ENCODE measurements around the gene FAM186B.

The FAM186B gene

GRCh38 chr12:49557917-49558215 lies 47.6 kb downstream of the FAM186B start:
- POLR2A ChIA-PET, result no interaction called here
- no peak for DNase-seq (ENCODE audit: extremely low spot score)
- peak; percentile 28 for TF ChIP-seq CTCF (IDR thresholded peaks at IDR 0.05; ENCODE audit: control extremely low read depth, extremely low read depth, low read depth, missing control alignments)
- CTCF ChIA-PET, result interaction anchor here (1.2 to 2.1 kb wide), 4 partner anchors 44 to 201 kb away, joined by 3 to 9 read pairs (median 5); no protein-coding TSS in a partner anchor

GRCh38 chr12:49557187-49557916 lies 48.1 kb downstream of the FAM186B start:
- no peak for DNase-seq (ENCODE audit: extremely low spot score)
- no peak for TF ChIP-seq CTCF (IDR thresholded peaks at IDR 0.05; ENCODE audit: control extremely low read depth, extremely low read depth, low read depth, missing control alignments)
- ChIA-PET POLR2A (interaction anchor here (0.6 to 1.2 kb wide), 2 partner anchors 9 to 359 kb away, joined by 4 to 5 read pairs; no protein-coding TSS in a partner anchor), CTCF (interaction anchor here (1.9 to 2.4 kb wide), 2 partner anchors 43 to 200 kb away, joined by 7 to 9 read pairs; no protein-coding TSS in a partner anchor)

GRCh38 chr12:49556391-49557186 lies 48.9 kb downstream of the FAM186B start:
- ChIA-PET CTCF (interaction anchor here (1.2 to 5.4 kb wide), 4 partner anchors 17 to 199 kb away, joined by 3 to 51 read pairs (median 8); no protein-coding TSS in a partner anchor), POLR2A (interaction anchor here (0.6 to 1.2 kb wide), 2 partner anchors 10 to 359 kb away, joined by 4 to 5 read pairs; no protein-coding TSS in a partner anchor)
- TF ChIP-seq CTCF (IDR thresholded peaks at IDR 0.05; ENCODE audit: control extremely low read depth, extremely low read depth, low read depth, missing control alignments), result no peak
- no peak for DNase-seq (ENCODE audit: extremely low spot score)

- TF ChIP-seq CTCF (IDR thresholded peaks at IDR 0.05; ENCODE audit: control extremely low read depth, extremely low read depth, low read depth, missing control alignments), result no peak
- CTCF ChIA-PET, result interaction anchor here (1.1 to 5.4 kb wide), 6 partner anchors 16 to 224 kb away, joined by 3 to 51 read pairs (median 5); no protein-coding TSS in a partner anchor
- POLR2A ChIA-PET, result interaction anchor here (0.7 kb wide), 1 partner anchor 462 kb away, joined by 4 read pairs; no protein-coding TSS in a partner anchor
- DNase-seq (ENCODE audit: extremely low spot score), result no peak
Measured at GRCh38 chr12:49555631-49556390, 49.6 kb downstream of the FAM186B start.

- CTCF ChIA-PET, result interaction anchor here (0.6 to 5.4 kb wide), 19 partner anchors 8 to 534 kb away, joined by 3 to 51 read pairs (median 4); partner anchors contain the start of genes MCRS1, PRPF40B and SPATS2
- no peak for DNase-seq (ENCODE audit: extremely low spot score)
- POLR2A ChIA-PET, result interaction anchor here (0.6 kb wide), 1 partner anchor 560 kb away, joined by 5 read pairs; no protein-coding TSS in a partner anchor
- no peak for TF ChIP-seq CTCF (IDR thresholded peaks at IDR 0.05; ENCODE audit: control extremely low read depth, extremely low read depth, low read depth, missing control alignments)
Measured at GRCh38 chr12:49554266-49554665, 51.2 kb downstream of the FAM186B start.
